ENCODE measurements around the gene HCAR1. TPM values are rescaled to one million over a fixed set of nuclear protein-coding genes. Genes with fewer than 3 reads are reported as not detected.
"Not testable (repeated sequence)": the region's sequence is repeated elsewhere in the genome, so short reads cannot be mapped to it uniquely, and the experiment has no call there.

The HCAR1 gene
- total and polyA plus RNA-seq, 2 of the 4 experiments (the other 2 are of a cell fraction) = 0.03 TPM; not detected in 1

DNA sequence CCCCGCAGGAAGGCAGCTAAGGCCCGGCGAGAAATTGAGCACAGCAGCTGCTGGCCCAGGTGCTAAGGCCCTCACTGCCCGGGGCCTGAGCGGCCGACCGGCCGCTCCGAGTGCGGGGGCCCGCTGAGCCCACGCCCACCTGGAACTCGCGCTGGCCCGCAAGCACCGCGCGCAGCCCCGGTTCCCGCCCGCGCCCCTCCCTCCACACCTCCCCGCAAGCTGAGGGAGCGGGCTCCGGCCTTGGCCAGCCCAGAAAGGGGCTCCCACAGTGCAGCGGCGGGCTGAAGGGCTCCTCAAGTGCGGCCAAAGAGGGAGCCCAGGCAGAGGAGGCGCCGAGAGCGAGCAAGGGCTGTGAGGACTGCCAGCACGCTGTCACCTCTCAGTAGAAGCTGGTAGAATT is 53.9 kb downstream of the HCAR1 start:
- H3K36me3 ChIP-seq (ENCODE audit: control insufficient read depth, insufficient read depth, low read length); DNase-seq; H2BK5ac ChIP-seq (ENCODE audit: low read depth, low read length, poor library complexity, severe bottlenecking); H2BK15ac ChIP-seq (ENCODE audit: low read depth, low read length); H3K23ac ChIP-seq (ENCODE audit: low read depth, low read length); H3K9me1 ChIP-seq (ENCODE audit: insufficient read depth, low read length); POLR2A ChIA-PET (ENCODE audit: unreplicated experiment); H3K56ac ChIP-seq (ENCODE audit: extremely low read depth, insufficient read depth, low read length); H3K4me3 ChIP-seq (ENCODE audit: insufficient read depth, low read depth, low read length); H3K14ac ChIP-seq (replicated peaks; ENCODE audit: low read depth, low read length); H2AK9ac ChIP-seq (replicated peaks; ENCODE audit: low read depth, low read length, poor library complexity); H4K20me1 ChIP-seq (ENCODE audit: insufficient read depth, low read length); H3K4me2 ChIP-seq (ENCODE audit: low read depth, low read length); CTCF ChIA-PET; H2BK120ac ChIP-seq (ENCODE audit: low read depth, low read length); H3K27ac ChIP-seq (ENCODE audit: insufficient read depth, low read length); ATAC-seq (ENCODE audit: low read depth); H3K9ac ChIP-seq (ENCODE audit: low read depth, low read length); H3K4ac ChIP-seq (ENCODE audit: low read depth, low read length); in situ Hi-C loops (cut with MboI; ENCODE audit: low sequenced_read_pairs); H4K5ac ChIP-seq (ENCODE audit: low read depth, low read length); H3K27me3 ChIP-seq (ENCODE audit: control insufficient read depth, insufficient read depth, low read length); H3K18ac ChIP-seq (ENCODE audit: low read depth, low read length); H2BK20ac ChIP-seq (ENCODE audit: low read depth, low read length); BruUV-seq (replicated peaks); H4K8ac ChIP-seq (ENCODE audit: low read depth in 2 of 2, low read length in 2 of 2); H3K9me3 ChIP-seq (ENCODE audit: control insufficient read depth, insufficient read depth, low read length); H2AFZ ChIP-seq (replicated peaks; ENCODE audit: low read length, poor library complexity); dilution Hi-C loops (cut with HindIII; ENCODE audit: low sequenced_read_pairs, unreplicated experiment); intact Hi-C loops (cut with micrococcal nuclease); H3K79me1 ChIP-seq (ENCODE audit: low read depth in 1 of 2, low read length in 2 of 2): not testable (repeated sequence)
- Histone ChIP-seq H4K91ac (ENCODE audit: insufficient read depth, low read depth, low read length) (0 out of 2 replicates have a peak overlapping the region, but pooled peaks have one; percentile 12), H3K4me1 (ENCODE audit: control insufficient read depth, insufficient read depth, low read length) (peaks cover 11% of the 10 kb centered on the region), H2AK5ac (ENCODE audit: low read depth, low read length) (0 out of 2 replicates have a peak overlapping the region, but pooled peaks have one; percentile 79)
- WGBS, 2 experiments (ENCODE audit: extremely low coverage in 2 of 2, insufficient read length in 1 of 2) = 94% methylated on average over 11 of the region's 32 CpGs; no CpG with 5 or more reads in 1 of the 2 experiments

Small RNAs within 50 kb of the gene (microRNA-seq; reads per million reads assigned to microRNA genes)
- not detected for gene AC026333.2 (ENCODE audit: insufficient read depth, insufficient read length)
- not detected for gene RF00019 (ENCODE audit: insufficient read depth, insufficient read length)

Small RNAs within 50 kb of the gene (small RNA-seq; reads per million reads assigned to genes)
- 0 reads per million in 5 experiments for gene AC026333.2
- 0 reads per million in 5 experiments for gene RF00019

Other genes starting within 250 kb of the HCAR1 start
- 9.5 and 11.4 TPM in 2 replicates for gene ZCCHC8, start 229.9 kb downstream of the HCAR1 start, total RNA-seq (2012; rRNA removed)
- 10.9 and 12.7 TPM in 2 replicates for gene ZCCHC8, start 229.9 kb downstream of the HCAR1 start, polyA plus RNA-seq (2012; rRNA removed)
- 18.6 and 41.7 TPM in 2 replicates for gene RSRC2, start 203.9 kb downstream of the HCAR1 start, total RNA-seq (2012; rRNA removed)
- gene RSRC2, start 203.9 kb downstream of the HCAR1 start, polyA plus RNA-seq (2012; rRNA removed) = 31.5 and 32.1 TPM in 2 replicates
- gene KNTC1, start 203.6 kb downstream of the HCAR1 start, total RNA-seq (2012; rRNA removed) = 23.7 and 32.8 TPM in 2 replicates
- gene KNTC1, start 203.6 kb downstream of the HCAR1 start, polyA plus RNA-seq (2012; rRNA removed) = 16.6 and 16.7 TPM in 2 replicates
- gene HCAR2, start 27.5 kb downstream of the HCAR1 start, total RNA-seq (2012; rRNA removed) = not detected in 2 replicates
- gene HCAR2, start 27.5 kb downstream of the HCAR1 start, polyA plus RNA-seq (2012; rRNA removed) = not detected in 2 replicates
- not detected in 2 replicates for gene HCAR3, start 14.0 kb downstream of the HCAR1 start, total RNA-seq (2012; rRNA removed)
- not detected in 2 replicates for gene HCAR3, start 14.0 kb downstream of the HCAR1 start, polyA plus RNA-seq (2012; rRNA removed)
- 8.2 and 32.2 TPM in 2 replicates for gene DENR, start 22.0 kb upstream of the HCAR1 start, total RNA-seq (2012; rRNA removed)
- 18.4 and 24.5 TPM in 2 replicates for gene DENR, start 22.0 kb upstream of the HCAR1 start, polyA plus RNA-seq (2012; rRNA removed)
- 0.18 and 0.28 TPM in 2 replicates for gene CCDC62, start 43.7 kb upstream of the HCAR1 start, total RNA-seq (2012; rRNA removed)
- 0.09 and 0.10 TPM in 2 replicates for gene CCDC62, start 43.7 kb upstream of the HCAR1 start, polyA plus RNA-seq (2012; rRNA removed)
- gene HIP1R, start 104.6 kb upstream of the HCAR1 start, total RNA-seq (2012; rRNA removed) = 9.7 and 13.8 TPM in 2 replicates
- 18.5 and 20.7 TPM in 2 replicates for gene HIP1R, start 104.6 kb upstream of the HCAR1 start, polyA plus RNA-seq (2012; rRNA removed)
- gene VPS37B, start 165.3 kb upstream of the HCAR1 start, total RNA-seq (2012; rRNA removed) = 8.6 and 13.9 TPM in 2 replicates
- gene VPS37B, start 165.3 kb upstream of the HCAR1 start, polyA plus RNA-seq (2012; rRNA removed) = 25.7 and 29.9 TPM in 2 replicates
- gene ABCB9, start 235.6 kb upstream of the HCAR1 start, total RNA-seq (2012; rRNA removed) = 5.6 and 7.2 TPM in 2 replicates
- 7.8 and 8.3 TPM in 2 replicates for gene ABCB9, start 235.6 kb upstream of the HCAR1 start, polyA plus RNA-seq (2012; rRNA removed)
- gene OGFOD2, start 244.4 kb upstream of the HCAR1 start, total RNA-seq (2012; rRNA removed) = 4.3 and 4.7 TPM in 2 replicates
- 18.2 and 19.0 TPM in 2 replicates for gene OGFOD2, start 244.4 kb upstream of the HCAR1 start, polyA plus RNA-seq (2012; rRNA removed)
- 161 and 205 TPM in 2 replicates for gene ARL6IP4, start 249.8 kb upstream of the HCAR1 start, total RNA-seq (2012; rRNA removed)
- gene ARL6IP4, start 249.8 kb upstream of the HCAR1 start, polyA plus RNA-seq (2012; rRNA removed) = 254 and 258 TPM in 2 replicates

Measured in IMR-90 (cell line).